SK-N-DZ (cell line): ENCODE measurements around the gene AFAP1L1.

Experiments used
- DNase-seq: peaks from one replicate; pipeline ENCODE4 v3.0.0-alpha.2; 2015; ENCODE audit warnings: low spot score

The AFAP1L1 gene

GRCh38 chr5:149314571-149315111, 43.0 kb downstream of the AFAP1L1 start:
- DNase-seq = no peak

GRCh38 chr5:149315753-149316152, 44.1 kb downstream of the AFAP1L1 start:
- DNase-seq = no peak

GRCh38 chr5:149317281-149318048, 45.8 kb downstream of the AFAP1L1 start:
- DNase-seq = peak; percentile 70

- no peak for DNase-seq
Observed at GRCh38 chr5:149319174-149319573, 47.5 kb downstream of the AFAP1L1 start.

GRCh38 chr5:149320791-149321330, 49.2 kb downstream of the AFAP1L1 start:
- DNase-seq = peak; percentile 89

- no peak for DNase-seq
Observed at GRCh38 chr5:149322518-149322917, 50.9 kb downstream of the AFAP1L1 start.

GRCh38 chr5:149323210-149323609, 51.6 kb downstream of the AFAP1L1 start:
- DNase-seq = no peak

- no peak for DNase-seq
Observed at GRCh38 chr5:149323621-149324205, 52.1 kb downstream of the AFAP1L1 start.

GRCh38 chr5:149324641-149325040, 53.0 kb downstream of the AFAP1L1 start:
- no peak for DNase-seq

- DNase-seq = no peak
Observed at GRCh38 chr5:149325166-149325735, 53.6 kb downstream of the AFAP1L1 start.

- no peak for DNase-seq
Observed at GRCh38 chr5:149325894-149326293, 54.2 kb downstream of the AFAP1L1 start.

GRCh38 chr5:149326611-149327010, 55.0 kb downstream of the AFAP1L1 start:
- no peak for DNase-seq

- no peak for DNase-seq
Observed at GRCh38 chr5:149328177-149328576, 56.5 kb downstream of the AFAP1L1 start.

GRCh38 chr5:149333711-149334443, 62.2 kb downstream of the AFAP1L1 start:
- DNase-seq = no peak

GRCh38 chr5:149337736-149338135, 66.1 kb downstream of the AFAP1L1 start:
- peak; percentile 57 for DNase-seq

- DNase-seq = no peak
Observed at GRCh38 chr5:149338364-149338763, 66.7 kb downstream of the AFAP1L1 start.

GRCh38 chr5:149340920-149341319, 69.3 kb downstream of the AFAP1L1 start:
- no peak for DNase-seq

- DNase-seq = no peak
Observed at GRCh38 chr5:149341876-149342275, 70.2 kb downstream of the AFAP1L1 start.

GRCh38 chr5:149344151-149344550, 72.5 kb downstream of the AFAP1L1 start:
- no peak for DNase-seq

GRCh38 chr5:149345147-149345891, 73.7 kb downstream of the AFAP1L1 start, which contains the start of gene GRPEL2:
Gene GRPEL2 (plus strand): TSS chr5:149345499. CDS start chr5:149345540, 41 bp downstream.
- DNase-seq = peak; percentile 98

GRCh38 chr5:149345892-149346222, 74.2 kb downstream of the AFAP1L1 start:
- DNase-seq = no peak
